GM19463 (cell line): ENCODE measurements around the gene CNIH2.

Source experiments
- ATAC-seq: cut with Tn5 transposase; IDR thresholded peaks from one replicate; pipeline ENCODE4 v1.9.1; 2021; ENCODE audit warnings: mild to moderate bottlenecking, moderate library complexity; ENCODE audit not compliant: unreplicated experiment

The CNIH2 gene

GRCh38 chr11:66259225-66259624, 18.8 kb upstream of the CNIH2 start:
- no peak for ATAC-seq

- ATAC-seq = no peak
Measured at GRCh38 chr11:66259956-66260355, 18.0 kb upstream of the CNIH2 start.

- no peak for ATAC-seq
Measured at GRCh38 chr11:66261578-66261977, 16.4 kb upstream of the CNIH2 start.

GRCh38 chr11:66262191-66262590, 15.8 kb upstream of the CNIH2 start:
- ATAC-seq = no peak

- no peak for ATAC-seq
Measured at GRCh38 chr11:66262696-66263095, 15.3 kb upstream of the CNIH2 start.

GRCh38 chr11:66263231-66263630, 14.7 kb upstream of the CNIH2 start:
- no peak for ATAC-seq

- no peak for ATAC-seq
Measured at GRCh38 chr11:66263785-66264184, 14.2 kb upstream of the CNIH2 start.

- ATAC-seq = no peak
Measured at GRCh38 chr11:66264383-66264782, 13.6 kb upstream of the CNIH2 start.

- no peak for ATAC-seq
Measured at GRCh38 chr11:66264914-66265313, 13.1 kb upstream of the CNIH2 start.

- no peak for ATAC-seq
Measured at GRCh38 chr11:66265531-66266377, 12.2 kb upstream of the CNIH2 start.

GRCh38 chr11:66266378-66267038, 11.5 kb upstream of the CNIH2 start:
- ATAC-seq = no peak

GRCh38 chr11:66267039-66267378, 11.0 kb upstream of the CNIH2 start:
- ATAC-seq = no peak

GRCh38 chr11:66267379-66268243, 10.4 kb upstream of the CNIH2 start:
- ATAC-seq = peak; percentile 53

GRCh38 chr11:66268244-66268951, 9.6 kb upstream of the CNIH2 start, which contains the start of gene RAB1B:
RAB1B (plus strand) TSS chr11:66268639; CDS start chr11:66268680, 41 bp downstream.
- ATAC-seq = peak; percentile 82

GRCh38 chr11:66268952-66269905, 8.7 kb upstream of the CNIH2 start:
- ATAC-seq = no peak

GRCh38 chr11:66271816-66272215, 6.2 kb upstream of the CNIH2 start:
- ATAC-seq = no peak

- ATAC-seq = no peak
Measured at GRCh38 chr11:66272596-66272995, 5.4 kb upstream of the CNIH2 start.

- no peak for ATAC-seq
Measured at GRCh38 chr11:66274219-66274618, 3.8 kb upstream of the CNIH2 start.

- no peak for ATAC-seq
Measured at GRCh38 chr11:66275396-66275795, 2.6 kb upstream of the CNIH2 start.
